ENCODE measurements around the gene FIBP. TPM values are rescaled to one million over a fixed set of nuclear protein-coding genes. Genes with fewer than 3 reads are reported as not detected.

FIBP gene
- total RNA-seq, 2 experiments from 2014 or later = 19.1 to 19.9 TPM

- H3K9me3 Mint-ChIP-seq = no peaks in the 10 kb centered on the region
- no peak overlapping the region for H3K4me3 Mint-ChIP-seq
- no peaks in the 10 kb centered on the region for H3K36me3 Mint-ChIP-seq (ENCODE audit: low read depth)
- H3K4me3 ChIP-seq (ENCODE audit: low read length) = no peak overlapping the region
- no peaks in the 10 kb centered on the region for H3K36me3 ChIP-seq (ENCODE audit: insufficient read depth, low read length)
- no peak overlapping the region for H3K27ac ChIP-seq (ENCODE audit: low read depth in 1 of 2, low read length in 2 of 2)
- no peaks in the 10 kb centered on the region for H3K4me1 ChIP-seq (ENCODE audit: insufficient read depth, low read length)
- POLR2A ChIA-PET = no interaction called here
- no peaks in the 10 kb centered on the region for H3K4me1 Mint-ChIP-seq (ENCODE audit: low read depth)
- CTCF ChIA-PET = no interaction called here
- no peak overlapping the region for H3K27ac Mint-ChIP-seq
- DNase-seq (no peak), ATAC-seq (ENCODE audit: poor library complexity) (no peak)
- H3K9me3 ChIP-seq (ENCODE audit: control insufficient read depth in 1 of 2, insufficient read depth in 1 of 2, low read length in 2 of 2) = no peaks in the 10 kb centered on the region
- no peaks in the 10 kb centered on the region for H3K27me3 ChIP-seq (ENCODE audit: control insufficient read depth in 1 of 2, insufficient read depth in 2 of 2, low read length in 2 of 2)
- TF ChIP-seq CTCF (IDR thresholded peaks at IDR 0.05) = no peak
- H3K27me3 Mint-ChIP-seq = no peaks in the 10 kb centered on the region
- intact Hi-C loops (cut with DNase I, micrococcal nuclease) = no loop called here
Observed at GRCh38 chr11:65842144-65842543, 46.1 kb downstream of the FIBP start.

GRCh38 chr11:65834202-65834601 lies 54.1 kb downstream of the FIBP start:
- intact Hi-C loops (cut with DNase I, micrococcal nuclease) = no loop called here
- no peaks in the 10 kb centered on the region for H3K27me3 Mint-ChIP-seq
- no peak overlapping the region for H3K27ac Mint-ChIP-seq
- Histone ChIP-seq H3K36me3 (ENCODE audit: insufficient read depth, low read length) (no peaks in the 10 kb centered on the region), H3K4me3 (ENCODE audit: low read length) (peak overlapping the region; percentile 76), H3K27ac (ENCODE audit: low read depth in 1 of 2, low read length in 2 of 2) (no peak overlapping the region), H3K4me1 (ENCODE audit: insufficient read depth, low read length) (peaks cover 24% of the 10 kb centered on the region), H3K9me3 (ENCODE audit: control insufficient read depth in 1 of 2, insufficient read depth in 1 of 2, low read length in 2 of 2) (no peaks in the 10 kb centered on the region), H3K27me3 (ENCODE audit: control insufficient read depth in 1 of 2, insufficient read depth in 2 of 2, low read length in 2 of 2) (no peaks in the 10 kb centered on the region)
- no peaks in the 10 kb centered on the region for H3K9me3 Mint-ChIP-seq
- POLR2A ChIA-PET = interaction anchor here (0.9 to 2.2 kb wide), 7 partner anchors 16 to 122 kb away, joined by 3 to 20 read pairs (median 8); partner anchors contain the start of genes CCDC85B, FIBP, KAT5 and MUS81
- TF ChIP-seq CTCF (IDR thresholded peaks at IDR 0.05) = no peak
- peaks cover 6% of the 10 kb centered on the region for H3K4me1 Mint-ChIP-seq (ENCODE audit: low read depth)
- ATAC-seq (ENCODE audit: poor library complexity) = peak; percentile 8
- no peak overlapping the region for H3K4me3 Mint-ChIP-seq
- DNase-seq = peak in 1 of 14 experiments; percentile 13
- CTCF ChIA-PET = interaction anchor here (1.3 to 2.7 kb wide), 5 partner anchors 16 to 122 kb away, joined by 3 to 12 read pairs (median 4); partner anchors contain the start of genes CCDC85B, KAT5 and MUS81
- H3K36me3 Mint-ChIP-seq (ENCODE audit: low read depth) = no peaks in the 10 kb centered on the region

Other genes starting within 250 kb of the FIBP start
- gene RELA, start 225.6 kb downstream of the FIBP start, total RNA-seq = 100 to 1,000 TPM; 379 to 382 TPM
- 10 to 100 TPM; 90.9 to 99.6 TPM for gene KAT5, start 176.2 kb downstream of the FIBP start, total RNA-seq
- gene RNASEH2C, start 167.7 kb downstream of the FIBP start, total RNA-seq = 10 to 100 TPM; 25.3 to 25.9 TPM
- gene AP5B1, start 107.5 kb downstream of the FIBP start, total RNA-seq = 10 to 100 TPM; 12.7 to 12.8 TPM
- under 1 TPM; 0.20 to 0.52 TPM for gene OVOL1, start 101.4 kb downstream of the FIBP start, total RNA-seq
- under 1 TPM; 0.33 to 0.61 TPM for gene SNX32, start 54.5 kb downstream of the FIBP start, total RNA-seq
- 100 to 1,000 TPM; 322 to 331 TPM for gene CFL1, start 30.3 kb downstream of the FIBP start, total RNA-seq
- 10 to 100 TPM; 37.7 to 39.2 TPM for gene MUS81, start 28.0 kb downstream of the FIBP start, total RNA-seq
- 1 to 10 TPM; 5.2 to 5.9 TPM for gene EFEMP2, start 15.7 kb downstream of the FIBP start, total RNA-seq
- gene CTSW, start 8.6 kb downstream of the FIBP start, total RNA-seq = 10 to 100 TPM; 20.6 to 21.6 TPM
- gene CCDC85B, start 2.2 kb upstream of the FIBP start, total RNA-seq = 10 to 100 TPM; 23.1 to 25.8 TPM
- 1 to 10 TPM; 1.8 to 2.2 TPM for gene FOSL1, start 11.9 kb upstream of the FIBP start, total RNA-seq
- gene C11orf68, start 30.6 kb upstream of the FIBP start, total RNA-seq = 10 to 100 TPM; 13.7 to 13.8 TPM
- gene DRAP1, start 31.0 kb upstream of the FIBP start, total RNA-seq = 10 to 100 TPM; 58.6 to 59.1 TPM
- not detected for gene TSGA10IP, start 57.0 kb upstream of the FIBP start, total RNA-seq
- 10 to 100 TPM; 78.6 to 80.2 TPM for gene SART1, start 73.3 kb upstream of the FIBP start, total RNA-seq
- 10 to 100 TPM; 88.2 to 94.1 TPM for gene EIF1AD, start 113.7 kb upstream of the FIBP start, total RNA-seq
- gene BANF1, start 114.0 kb upstream of the FIBP start, total RNA-seq = 10 to 100 TPM; 21.3 to 22.3 TPM
- not detected for gene CST6, start 123.5 kb upstream of the FIBP start, total RNA-seq
- gene CATSPER1, start 138.0 kb upstream of the FIBP start, total RNA-seq = not detected
- not detected for gene GAL3ST3, start 160.7 kb upstream of the FIBP start, total RNA-seq
- gene SF3B2, start 163.9 kb upstream of the FIBP start, total RNA-seq = 100 to 1,000 TPM; 182 to 196 TPM
- gene PACS1, start 181.8 kb upstream of the FIBP start, total RNA-seq = 100 to 1,000 TPM; 179 to 183 TPM